Measurements from ENCODE around the gene SPTLC3.

Gene SPTLC3

DNA sequence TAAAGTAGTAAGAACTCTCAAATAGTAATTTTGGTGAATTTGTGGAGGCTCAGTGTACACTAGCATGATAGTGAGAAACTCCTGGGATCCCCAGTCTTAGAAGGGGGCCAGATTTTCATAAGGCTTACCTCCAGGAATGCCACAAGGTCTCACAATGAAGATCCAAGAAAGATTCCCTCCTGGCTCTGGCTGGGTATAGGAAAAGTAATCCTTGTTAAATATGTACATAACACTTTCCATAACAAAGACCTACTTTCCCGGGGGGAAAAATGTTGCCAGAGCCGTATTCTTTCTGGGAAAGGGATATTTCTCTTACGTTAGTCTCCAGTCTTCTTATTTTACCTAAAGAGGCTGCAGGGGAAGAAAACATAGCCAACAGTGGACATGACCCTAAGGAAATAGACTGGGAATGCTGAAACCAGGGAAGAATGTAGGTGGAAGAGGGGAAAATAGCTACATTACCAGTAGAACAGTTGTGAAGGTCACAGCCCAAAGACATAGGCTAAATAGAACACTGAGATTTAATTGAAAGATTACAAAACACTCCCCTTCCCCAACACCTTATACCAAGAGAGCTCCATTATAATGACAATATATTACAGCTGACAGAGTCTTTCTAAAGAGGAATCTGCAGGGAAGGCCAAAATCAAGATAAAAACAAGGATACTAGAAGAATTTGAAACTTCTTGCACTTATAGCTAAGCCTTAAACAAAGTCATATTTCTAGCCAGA is 177.4 kb downstream of the SPTLC3 start:
- no peak for DNase-seq (ENCODE audit: low read depth in 2 of 2)

DNA sequence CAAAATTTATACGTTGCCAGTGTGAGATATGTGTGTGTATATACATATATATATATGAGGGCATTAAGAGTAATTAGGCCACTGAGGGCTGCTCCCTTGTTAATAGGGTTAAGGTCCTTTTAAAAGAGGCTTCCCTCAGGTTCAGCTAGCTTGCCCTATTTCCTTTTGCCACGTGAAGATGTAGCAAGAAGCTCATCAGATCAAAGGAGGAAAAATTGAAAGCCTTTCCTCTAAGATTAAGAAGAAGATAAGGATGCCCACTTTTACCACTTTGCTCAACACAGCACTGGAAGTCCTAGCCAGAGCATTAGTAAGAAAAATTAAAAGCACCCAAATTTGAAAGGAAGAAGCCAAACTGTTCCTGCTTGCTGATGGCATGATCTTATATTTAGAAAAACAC is 179.1 kb downstream of the SPTLC3 start:
- no peak for DNase-seq (ENCODE audit: low read depth in 2 of 2)

DNA sequence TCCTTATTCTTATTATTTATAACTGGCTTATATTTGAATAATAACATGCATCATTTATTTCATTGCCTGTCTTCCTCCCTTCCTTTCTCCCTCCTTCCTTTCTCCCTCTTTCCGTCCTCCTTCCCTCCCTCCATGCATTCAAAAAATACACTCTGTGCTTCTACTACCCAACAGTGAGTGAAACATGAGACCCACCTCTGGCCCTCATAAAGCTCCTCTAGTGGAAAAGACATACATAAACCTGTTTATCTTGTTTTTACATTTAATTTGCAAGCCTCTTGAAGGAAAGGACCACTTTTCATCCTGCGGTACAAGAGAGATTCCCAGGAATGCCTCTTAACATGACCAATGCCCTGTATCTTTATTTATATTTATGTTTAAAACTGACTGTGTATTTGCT is 190.5 kb downstream of the SPTLC3 start:
- no peak for DNase-seq (ENCODE audit: low read depth in 2 of 2)

DNA sequence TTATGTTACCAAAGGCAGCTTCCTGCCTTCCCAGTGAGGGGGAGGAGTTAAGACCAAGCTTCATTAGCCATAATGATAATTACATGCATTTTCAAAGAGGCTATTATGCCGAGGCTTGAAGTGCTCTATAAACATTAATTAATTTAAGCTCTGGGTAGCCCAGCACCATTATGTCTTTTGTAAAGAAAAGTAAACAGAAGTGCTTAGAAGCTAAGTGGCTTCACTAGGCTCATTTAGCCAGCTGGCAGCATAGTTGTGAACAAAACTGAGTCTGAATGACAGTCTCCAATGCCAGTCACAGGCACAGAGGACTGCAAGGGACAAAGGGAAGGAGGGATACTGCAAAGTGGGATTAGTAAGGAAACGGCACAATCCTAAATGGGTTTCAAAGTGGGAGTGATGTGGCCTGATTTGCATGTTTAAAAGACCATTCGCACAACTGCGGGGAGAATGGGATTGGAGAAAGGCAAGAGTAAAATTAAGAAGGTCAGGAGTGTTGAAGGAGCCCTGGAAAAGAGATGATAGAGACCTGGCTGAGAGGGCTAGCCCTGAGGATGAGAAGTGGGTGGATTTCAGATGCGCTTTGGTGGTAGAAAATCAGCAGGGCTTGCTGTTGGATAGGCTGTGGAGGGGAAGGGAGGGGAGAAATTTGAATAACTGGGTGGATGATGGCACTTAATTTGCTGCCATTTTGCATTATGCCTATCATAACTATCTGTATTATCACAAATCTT is 192.2 kb downstream of the SPTLC3 start:
- no peak for DNase-seq (ENCODE audit: low read depth in 2 of 2)

DNA sequence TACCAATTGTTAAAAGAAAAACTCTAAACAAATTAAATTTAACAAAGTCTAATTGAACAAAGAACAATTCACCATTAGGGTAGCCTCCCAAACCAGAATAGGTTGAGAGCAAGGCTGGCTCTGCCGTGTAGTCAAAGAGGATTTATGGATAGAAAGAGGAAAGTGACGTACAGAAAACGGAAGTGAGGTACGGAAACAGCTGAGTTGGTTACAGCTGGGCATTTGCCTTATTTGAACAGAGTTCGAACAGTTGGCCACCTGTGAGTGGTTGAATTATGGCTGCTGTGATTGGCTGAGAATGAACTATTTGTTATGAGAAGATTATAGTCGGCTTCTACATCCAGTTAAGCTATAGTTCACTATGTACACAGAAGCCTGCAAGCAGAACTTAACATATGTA is 193.8 kb downstream of the SPTLC3 start:
- DNase-seq (ENCODE audit: low read depth in 2 of 2): no peak

DNA sequence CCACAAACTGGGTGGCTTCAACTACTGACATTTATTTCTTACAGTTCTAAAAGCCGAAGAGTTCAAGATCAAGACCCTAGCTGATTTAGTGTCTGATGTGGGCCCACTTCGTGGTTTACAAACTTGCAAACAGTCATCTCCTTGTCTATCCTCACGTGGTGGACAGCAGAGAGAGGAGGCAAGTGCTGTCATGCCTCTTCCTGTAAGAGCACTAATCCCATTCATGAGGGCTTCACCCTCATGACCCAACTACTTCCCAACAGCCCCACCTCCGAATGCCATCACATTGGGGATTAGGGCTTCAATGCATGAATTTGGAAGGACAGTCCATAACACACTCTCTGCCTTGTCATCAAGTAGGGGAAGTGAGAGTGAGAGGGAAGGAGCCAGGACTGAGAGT is 196.7 kb downstream of the SPTLC3 start:
- no peak for DNase-seq (ENCODE audit: low read depth in 2 of 2)

DNA sequence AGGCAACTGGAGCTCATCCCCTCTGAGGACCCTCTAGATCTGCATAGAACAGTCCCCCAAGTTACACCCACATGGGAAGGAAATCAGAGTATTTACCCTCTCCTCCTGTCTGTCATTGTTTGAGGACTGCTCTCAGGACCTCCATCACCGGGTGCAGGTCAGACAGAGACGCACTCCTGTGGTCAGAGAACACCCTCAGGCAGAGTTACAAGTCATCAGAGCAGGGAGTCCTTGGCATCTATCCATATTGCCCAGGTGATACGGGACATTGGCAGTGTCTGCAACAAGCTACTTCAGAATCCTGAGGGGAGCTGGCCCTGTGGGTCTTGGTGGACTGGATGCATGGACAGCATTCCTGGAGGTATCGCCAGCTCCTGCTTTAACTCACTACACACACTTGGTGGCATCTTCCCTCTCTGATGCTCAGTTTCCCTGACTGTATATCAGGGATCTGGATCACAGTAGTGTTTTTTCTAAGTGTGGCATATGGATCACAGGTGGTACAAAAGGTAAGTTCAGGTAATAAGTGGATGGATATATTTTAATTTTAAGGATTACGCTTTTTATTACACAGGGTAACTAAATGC is 197.2 kb downstream of the SPTLC3 start:
- no peak for DNase-seq (ENCODE audit: low read depth in 2 of 2)

DNA sequence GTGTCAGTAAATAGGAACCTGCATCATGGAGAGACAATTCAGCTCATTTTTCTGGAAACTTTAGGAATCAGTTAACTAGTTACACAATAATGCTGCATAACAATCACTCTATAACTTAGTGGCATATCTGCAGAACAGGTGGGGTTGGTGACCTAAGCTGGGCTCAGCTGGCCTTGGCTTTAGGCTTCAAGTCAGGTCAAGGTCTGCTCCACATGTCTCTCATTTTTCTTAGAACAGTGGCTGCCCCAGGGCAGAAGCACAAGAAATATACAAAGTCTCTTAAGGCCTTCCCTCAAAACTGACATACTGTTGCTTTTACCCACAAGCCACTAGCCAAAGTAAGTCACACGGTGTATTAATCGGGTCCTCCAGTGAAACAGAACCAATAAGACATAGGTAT is 198.2 kb downstream of the SPTLC3 start:
- no peak for DNase-seq (ENCODE audit: low read depth in 2 of 2)

DNA sequence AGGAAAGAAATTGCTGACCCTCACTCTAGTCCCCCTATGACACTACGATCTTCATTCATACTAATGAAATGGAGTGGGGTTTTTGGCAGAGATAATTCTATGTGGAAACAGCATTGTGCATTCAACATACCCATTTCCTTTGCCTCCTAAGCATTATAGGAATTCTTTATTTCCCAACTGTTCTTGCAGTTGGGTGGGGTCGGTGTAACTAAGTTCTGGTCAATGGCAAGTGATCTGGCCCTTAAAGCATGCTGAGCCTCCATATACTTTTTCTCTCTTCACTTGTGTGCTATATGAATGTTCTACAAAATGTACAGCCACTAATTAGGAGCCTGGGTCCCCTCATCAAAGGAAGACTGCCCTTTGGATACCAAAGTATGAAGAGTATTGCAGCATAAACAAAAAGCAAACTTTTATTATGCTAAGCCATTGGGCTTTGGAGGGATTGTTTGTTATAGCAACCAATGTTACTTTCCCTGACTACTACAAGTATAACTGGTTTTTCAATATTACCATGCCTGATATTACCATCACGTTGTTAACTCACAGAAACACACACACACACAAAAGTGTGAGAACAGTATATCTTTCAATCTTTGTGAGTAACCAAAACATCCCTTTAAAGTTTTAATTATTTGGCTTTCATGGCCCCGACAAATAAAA is 203.3 kb downstream of the SPTLC3 start:
- no peak for DNase-seq (ENCODE audit: low read depth in 2 of 2)

DNA sequence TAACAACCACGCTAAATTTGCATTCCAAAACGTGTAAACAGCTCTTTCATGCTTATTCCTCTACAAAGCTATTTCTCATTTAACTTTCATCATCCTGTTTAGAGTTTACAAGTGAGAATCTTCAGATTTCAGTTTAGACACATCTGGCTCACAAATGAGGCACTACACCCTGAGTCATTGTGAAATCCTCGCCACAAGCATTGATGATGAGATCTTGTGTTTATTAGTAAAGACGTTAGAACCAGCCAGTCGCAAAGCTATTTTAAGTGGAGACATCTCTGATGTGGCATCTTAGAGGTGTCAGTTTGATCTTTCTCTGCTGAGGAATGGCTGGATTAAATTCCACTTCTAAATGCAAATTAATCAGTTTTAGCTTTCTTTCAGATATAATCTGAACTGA is 204.0 kb downstream of the SPTLC3 start:
- no peak for DNase-seq (ENCODE audit: low read depth in 2 of 2)

DNA sequence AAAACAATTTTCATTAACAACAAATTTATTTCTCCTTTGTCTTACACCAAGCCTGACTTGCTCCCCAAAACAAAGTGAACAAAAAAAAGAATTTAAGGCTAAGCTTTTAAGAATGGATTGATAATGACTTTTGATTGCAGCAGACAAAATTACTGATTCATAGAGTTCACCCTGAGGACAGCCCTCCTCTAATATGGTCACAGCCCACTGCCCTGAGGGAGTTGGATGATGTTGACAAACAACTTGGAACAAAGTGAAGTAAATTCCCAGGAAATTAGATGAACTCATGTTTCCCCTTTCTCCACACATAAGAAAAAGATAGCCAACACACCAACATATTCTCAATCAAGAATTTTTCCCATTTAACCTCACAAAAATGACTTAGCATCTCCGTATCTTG is 204.6 kb downstream of the SPTLC3 start:
- DNase-seq (ENCODE audit: low read depth in 2 of 2): no peak

DNA sequence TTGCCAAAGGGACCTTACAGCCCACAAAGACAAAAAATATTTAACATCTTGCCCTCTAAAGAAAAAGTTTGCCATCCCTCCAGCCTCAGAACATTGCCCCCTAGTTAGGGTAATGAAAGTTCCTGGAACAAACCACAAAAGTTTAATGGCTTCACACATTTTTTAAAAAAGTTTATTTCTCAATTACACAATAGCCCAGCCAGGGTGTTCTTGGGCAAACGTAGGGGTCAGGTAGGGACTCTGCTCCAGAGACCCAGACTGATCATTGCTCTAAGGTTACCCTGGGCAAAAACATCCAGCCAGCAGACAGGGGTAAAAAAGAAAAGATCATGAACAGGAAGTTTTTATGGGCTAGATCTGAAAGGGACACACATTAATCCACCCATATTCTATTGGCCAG is 207.8 kb downstream of the SPTLC3 start:
- DNase-seq (ENCODE audit: low read depth in 2 of 2): no peak

Measured in stimulated activated CD8-positive, alpha-beta memory T cell treated with anti-CD3 and anti-CD28 coated beads, Interleukin-7, amount 100 ng/mL, for 1 hour (primary cell).